WTC11 (cell line): ENCODE results near the gene RAP1GAP. TPM values are rescaled to one million over a fixed set of nuclear protein-coding genes. Genes with fewer than 3 reads are reported as not detected.

ENCODE experiments used
- ATAC-seq: fragments of 200-7000 bp; cut with Tn5 transposase; 2 replicates; pipeline ENCODE4 v1.10.0; 2021; ENCODE audit warnings: mild to moderate bottlenecking, moderate library complexity
- CTCF ChIA-PET: fragments of 300-600 bp; sonication (Branson Sonifier 250); formaldehyde crosslinking; loops from one replicate; lab custom pipeline; 2021; ENCODE audit warnings: antibody characterized with exemption; lab: Charles Lee
- POLR2A ChIA-PET: fragments of 350-600 bp; sonication (Branson Sonifier 250); formaldehyde crosslinking; loops from one replicate; lab custom pipeline; 2021; ENCODE audit warnings: antibody characterized with exemption; lab: Charles Lee
- DNase-seq: peaks from one replicate; pipeline ENCODE4 v3.0.0; 2021; ENCODE audit warnings: low spot score
- H3K27ac Mint-ChIP-seq: 2 replicates; pipeline ENCODE4 v1.8.0; 2021; ENCODE audit warnings: mixed read lengths
- H3K27me3 Mint-ChIP-seq: 2 replicates; pipeline ENCODE4 v1.8.0; 2021; ENCODE audit warnings: low read depth, mild to moderate bottlenecking, moderate library complexity, mixed read lengths
- H3K36me3 Mint-ChIP-seq: 2 replicates; pipeline ENCODE4 v1.8.0; 2021; ENCODE audit warnings: mixed read lengths
- H3K4me1 Mint-ChIP-seq: 2 replicates; pipeline ENCODE4 v1.8.0; 2022; ENCODE audit warnings: mixed read lengths
- H3K4me3 Mint-ChIP-seq: 2 replicates; pipeline ENCODE4 v1.8.0; 2021; ENCODE audit warnings: mild to moderate bottlenecking, moderate library complexity, mixed read lengths
- H3K9me3 Mint-ChIP-seq: 2 replicates; pipeline ENCODE4 v1.8.0; 2021; ENCODE audit warnings: mixed read lengths
- ATF1 ChIP-seq: sonication (generic); formaldehyde crosslinking; IDR thresholded peaks from 2 replicates; pipeline ENCODE4 v1.8.1; 2023; ENCODE audit warnings: mild to moderate bottlenecking, moderate library complexity, missing genetic modification reagents
- CREM ChIP-seq: sonication (generic); formaldehyde crosslinking; IDR thresholded peaks from 2 replicates; pipeline ENCODE4 v1.8.1; 2022; ENCODE audit warnings: mild to moderate bottlenecking, missing genetic modification reagents, moderate library complexity
- EMX1 ChIP-seq: fragments of 250-450 bp; sonication (Bioruptor Pico); IDR thresholded peaks from 2 replicates; pipeline ENCODE4 v1.8.0; 2021; ENCODE audit warnings: mild to moderate bottlenecking
- FOXP1 ChIP-seq: sonication (generic); formaldehyde crosslinking; IDR thresholded peaks from 2 replicates; pipeline ENCODE4 v1.8.0; 2022; ENCODE audit warnings: missing genetic modification reagents, mild to moderate bottlenecking, moderate library complexity, borderline replicate concordance
- NFE2L1 ChIP-seq: sonication (generic); formaldehyde crosslinking; IDR thresholded peaks from 2 replicates; pipeline ENCODE4 v1.8.1; 2023; ENCODE audit warnings: missing genetic modification reagents
- NFYB ChIP-seq: sonication (generic); formaldehyde crosslinking; conservative IDR thresholded peaks from 2 replicates; pipeline ENCODE4 v1.8.0; 2022; ENCODE audit warnings: low read depth, missing genetic modification reagents
- NR1H2 ChIP-seq: sonication (generic); formaldehyde crosslinking; IDR thresholded peaks from 2 replicates; pipeline ENCODE4 v1.9.0; 2021; ENCODE audit warnings: mild to moderate bottlenecking, moderate library complexity, missing genetic modification reagents
- NR2C2 ChIP-seq: sonication (generic); formaldehyde crosslinking; IDR thresholded peaks from 2 replicates; pipeline ENCODE4 v1.8.0; 2022; ENCODE audit warnings: mild to moderate bottlenecking, missing genetic modification reagents
- NR3C1 ChIP-seq: sonication (generic); formaldehyde crosslinking; conservative IDR thresholded peaks from 2 replicates; pipeline ENCODE4 v1.8.1; 2023; ENCODE audit warnings: low read depth, mild to moderate bottlenecking, missing genetic modification reagents
- OVOL2 ChIP-seq: fragments of 250-450 bp; sonication (Bioruptor Pico); IDR thresholded peaks from 2 replicates; pipeline ENCODE4 v1.9.0; 2021; ENCODE audit warnings: mild to moderate bottlenecking, borderline replicate concordance
- RELA ChIP-seq: sonication (generic); formaldehyde crosslinking; IDR thresholded peaks from 2 replicates; pipeline ENCODE4 v1.8.1; 2022; ENCODE audit warnings: missing genetic modification reagents, mild to moderate bottlenecking, borderline replicate concordance
- TCF7 ChIP-seq: sonication (generic); formaldehyde crosslinking; IDR thresholded peaks from 2 replicates; pipeline ENCODE4 v1.8.0; 2022; ENCODE audit warnings: mild to moderate bottlenecking, low read depth, missing genetic modification reagents, moderate library complexity
- ZNF232 ChIP-seq: sonication (generic); formaldehyde crosslinking; IDR thresholded peaks from 2 replicates; pipeline ENCODE4 v1.8.0; 2022; ENCODE audit warnings: mild to moderate bottlenecking, missing genetic modification reagents
- ZNF263 ChIP-seq: sonication (generic); formaldehyde crosslinking; IDR thresholded peaks from 2 replicates; pipeline ENCODE4 v1.8.1; 2022; ENCODE audit warnings: low read depth, mild to moderate bottlenecking, moderate library complexity, missing genetic modification reagents
- total RNA-seq: library from RNA; stranded (reverse); gene quantifications from 3 replicates; pipeline ENCODE4 v1.2.3, GENCODE V29; 2021
- TF ChIP-seq, protein P1 (sequence below): sonication (generic); formaldehyde crosslinking; IDR thresholded peaks from 2 replicates; pipeline ENCODE4 v1.8.0; 2022; ENCODE audit warnings: missing genetic modification reagents
- TF ChIP-seq, protein P2 (sequence below): fragments of 250-450 bp; sonication (Bioruptor Pico); IDR thresholded peaks from 2 replicates; pipeline ENCODE4 v1.8.0; 2021; ENCODE audit warnings: mild to moderate bottlenecking
- TF ChIP-seq, protein P3 (sequence below): sonication (generic); formaldehyde crosslinking; IDR thresholded peaks from 2 replicates; pipeline ENCODE4 v1.8.0; 2023; ENCODE audit warnings: mild to moderate bottlenecking, missing genetic modification reagents
- TF ChIP-seq, protein P4 (sequence below): fragments of 250-450 bp; sonication (Bioruptor Pico); IDR thresholded peaks from 2 replicates; pipeline ENCODE4 v1.9.0; 2021; ENCODE audit warnings: moderate library complexity, mild to moderate bottlenecking, inconsistent platforms, borderline replicate concordance
- TF ChIP-seq, protein P5 (sequence below): sonication (generic); formaldehyde crosslinking; IDR thresholded peaks from 2 replicates; pipeline ENCODE4 v1.8.1; 2023; ENCODE audit warnings: mild to moderate bottlenecking, missing genetic modification reagents, moderate library complexity

RAP1GAP gene
- total RNA-seq, 1 experiment from 2014 or later: 7.6 TPM

DNA sequence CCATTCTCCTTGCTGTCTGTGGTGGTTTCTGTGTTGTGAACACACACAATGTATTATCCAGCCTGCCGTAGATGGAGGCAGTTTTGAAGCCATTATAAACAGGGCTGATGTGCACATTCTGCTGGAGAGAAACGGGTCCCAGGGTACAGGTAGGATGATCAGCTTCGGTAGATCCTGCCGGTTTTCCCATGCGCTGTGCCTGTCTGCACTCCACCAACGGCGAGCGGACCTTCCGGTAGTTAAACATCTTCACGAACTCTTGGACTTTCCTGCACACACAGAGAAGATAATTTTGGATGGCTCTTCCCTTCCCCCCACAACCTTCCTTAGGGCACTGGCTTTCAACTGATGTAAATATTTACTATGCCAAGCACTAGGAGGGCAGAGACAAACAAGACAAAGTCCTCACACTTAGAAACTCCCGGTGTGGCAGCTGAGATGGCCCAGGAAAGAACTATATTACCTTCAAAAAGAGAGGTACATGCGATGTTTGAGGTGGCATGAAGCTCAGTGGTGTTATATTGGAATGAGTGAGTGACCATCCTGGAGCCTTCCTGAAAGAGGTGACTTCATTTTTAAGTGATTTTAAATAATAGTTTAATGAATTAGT, 118.2 kb downstream of the RAP1GAP start:
- Mint-ChIP-seq H3K9me3 (no peaks in the 10 kb centered on the region), H3K4me3 (no peak overlapping the region), H3K36me3 (peaks cover 7% of the 10 kb centered on the region), H3K4me1 (peaks cover 37% of the 10 kb centered on the region), H3K27me3 (no peaks in the 10 kb centered on the region), H3K27ac (peak overlapping the region; percentile 52)
- no peak for DNase-seq
- TF ChIP-seq TCF7: no peak
- TF ChIP-seq NR3C1: no peak
- TF ChIP-seq, protein P1, sequence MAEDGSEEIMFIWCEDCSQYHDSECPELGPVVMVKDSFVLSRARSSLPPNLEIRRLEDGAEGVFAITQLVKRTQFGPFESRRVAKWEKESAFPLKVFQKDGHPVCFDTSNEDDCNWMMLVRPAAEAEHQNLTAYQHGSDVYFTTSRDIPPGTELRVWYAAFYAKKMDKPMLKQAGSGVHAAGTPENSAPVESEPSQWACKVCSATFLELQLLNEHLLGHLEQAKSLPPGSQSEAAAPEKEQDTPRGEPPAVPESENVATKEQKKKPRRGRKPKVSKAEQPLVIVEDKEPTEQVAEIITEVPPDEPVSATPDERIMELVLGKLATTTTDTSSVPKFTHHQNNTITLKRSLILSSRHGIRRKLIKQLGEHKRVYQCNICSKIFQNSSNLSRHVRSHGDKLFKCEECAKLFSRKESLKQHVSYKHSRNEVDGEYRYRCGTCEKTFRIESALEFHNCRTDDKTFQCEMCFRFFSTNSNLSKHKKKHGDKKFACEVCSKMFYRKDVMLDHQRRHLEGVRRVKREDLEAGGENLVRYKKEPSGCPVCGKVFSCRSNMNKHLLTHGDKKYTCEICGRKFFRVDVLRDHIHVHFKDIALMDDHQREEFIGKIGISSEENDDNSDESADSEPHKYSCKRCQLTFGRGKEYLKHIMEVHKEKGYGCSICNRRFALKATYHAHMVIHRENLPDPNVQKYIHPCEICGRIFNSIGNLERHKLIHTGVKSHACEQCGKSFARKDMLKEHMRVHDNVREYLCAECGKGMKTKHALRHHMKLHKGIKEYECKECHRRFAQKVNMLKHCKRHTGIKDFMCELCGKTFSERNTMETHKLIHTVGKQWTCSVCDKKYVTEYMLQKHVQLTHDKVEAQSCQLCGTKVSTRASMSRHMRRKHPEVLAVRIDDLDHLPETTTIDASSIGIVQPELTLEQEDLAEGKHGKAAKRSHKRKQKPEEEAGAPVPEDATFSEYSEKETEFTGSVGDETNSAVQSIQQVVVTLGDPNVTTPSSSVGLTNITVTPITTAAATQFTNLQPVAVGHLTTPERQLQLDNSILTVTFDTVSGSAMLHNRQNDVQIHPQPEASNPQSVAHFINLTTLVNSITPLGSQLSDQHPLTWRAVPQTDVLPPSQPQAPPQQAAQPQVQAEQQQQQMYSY (CRISPR knock-in tag): no peak
- no peak for TF ChIP-seq NFYB (CRISPR knock-in tag)
- TF ChIP-seq ZNF232 (CRISPR knock-in tag): no peak
- TF ChIP-seq OVOL2 (CRISPR knock-in tag): no peak
- TF ChIP-seq, protein P2, sequence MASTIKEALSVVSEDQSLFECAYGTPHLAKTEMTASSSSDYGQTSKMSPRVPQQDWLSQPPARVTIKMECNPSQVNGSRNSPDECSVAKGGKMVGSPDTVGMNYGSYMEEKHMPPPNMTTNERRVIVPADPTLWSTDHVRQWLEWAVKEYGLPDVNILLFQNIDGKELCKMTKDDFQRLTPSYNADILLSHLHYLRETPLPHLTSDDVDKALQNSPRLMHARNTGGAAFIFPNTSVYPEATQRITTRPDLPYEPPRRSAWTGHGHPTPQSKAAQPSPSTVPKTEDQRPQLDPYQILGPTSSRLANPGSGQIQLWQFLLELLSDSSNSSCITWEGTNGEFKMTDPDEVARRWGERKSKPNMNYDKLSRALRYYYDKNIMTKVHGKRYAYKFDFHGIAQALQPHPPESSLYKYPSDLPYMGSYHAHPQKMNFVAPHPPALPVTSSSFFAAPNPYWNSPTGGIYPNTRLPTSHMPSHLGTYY (CRISPR knock-in tag): no peak
- TF ChIP-seq NR1H2 (CRISPR knock-in tag): no peak
- TF ChIP-seq, protein P3, sequence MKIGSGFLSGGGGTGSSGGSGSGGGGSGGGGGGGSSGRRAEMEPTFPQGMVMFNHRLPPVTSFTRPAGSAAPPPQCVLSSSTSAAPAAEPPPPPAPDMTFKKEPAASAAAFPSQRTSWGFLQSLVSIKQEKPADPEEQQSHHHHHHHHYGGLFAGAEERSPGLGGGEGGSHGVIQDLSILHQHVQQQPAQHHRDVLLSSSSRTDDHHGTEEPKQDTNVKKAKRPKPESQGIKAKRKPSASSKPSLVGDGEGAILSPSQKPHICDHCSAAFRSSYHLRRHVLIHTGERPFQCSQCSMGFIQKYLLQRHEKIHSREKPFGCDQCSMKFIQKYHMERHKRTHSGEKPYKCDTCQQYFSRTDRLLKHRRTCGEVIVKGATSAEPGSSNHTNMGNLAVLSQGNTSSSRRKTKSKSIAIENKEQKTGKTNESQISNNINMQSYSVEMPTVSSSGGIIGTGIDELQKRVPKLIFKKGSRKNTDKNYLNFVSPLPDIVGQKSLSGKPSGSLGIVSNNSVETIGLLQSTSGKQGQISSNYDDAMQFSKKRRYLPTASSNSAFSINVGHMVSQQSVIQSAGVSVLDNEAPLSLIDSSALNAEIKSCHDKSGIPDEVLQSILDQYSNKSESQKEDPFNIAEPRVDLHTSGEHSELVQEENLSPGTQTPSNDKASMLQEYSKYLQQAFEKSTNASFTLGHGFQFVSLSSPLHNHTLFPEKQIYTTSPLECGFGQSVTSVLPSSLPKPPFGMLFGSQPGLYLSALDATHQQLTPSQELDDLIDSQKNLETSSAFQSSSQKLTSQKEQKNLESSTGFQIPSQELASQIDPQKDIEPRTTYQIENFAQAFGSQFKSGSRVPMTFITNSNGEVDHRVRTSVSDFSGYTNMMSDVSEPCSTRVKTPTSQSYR (CRISPR knock-in tag): no peak
- TF ChIP-seq ATF1: no peak
- no peak for TF ChIP-seq ZNF263 (CRISPR knock-in tag)
- no peak for TF ChIP-seq NR2C2 (CRISPR knock-in tag)
- TF ChIP-seq EMX1 (CRISPR knock-in tag): no peak
- no peak for TF ChIP-seq FOXP1
- TF ChIP-seq RELA (CRISPR knock-in tag): no peak
- ChIA-PET POLR2A (interaction anchor here (1.3 kb wide), 1 partner anchor 9 kb away, joined by 3 read pairs; no protein-coding TSS in a partner anchor), CTCF (interaction anchor here (1.1 to 1.6 kb wide), 3 partner anchors 11 to 281 kb away, joined by 3 to 4 read pairs (median 4); no protein-coding TSS in a partner anchor)
- ATAC-seq: no peak

DNA sequence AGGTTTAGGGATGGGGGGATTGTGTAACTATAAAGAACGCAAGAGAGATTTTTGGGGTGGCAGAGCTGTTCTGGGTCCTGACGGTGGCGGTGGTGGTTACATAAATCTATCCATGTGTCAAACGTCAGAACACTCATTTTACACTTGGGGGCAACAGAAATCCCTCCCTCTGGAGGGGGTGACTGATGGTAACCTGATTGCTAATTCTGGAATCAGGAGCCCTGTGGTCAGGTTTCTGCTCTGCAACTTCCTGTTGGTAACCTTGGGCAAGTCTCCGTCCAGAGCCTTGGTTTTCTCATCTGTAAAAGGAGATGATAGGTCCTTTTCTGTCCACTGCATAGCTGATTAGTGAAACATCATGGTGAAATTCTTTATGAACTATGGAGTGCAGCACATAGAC, 119.1 kb downstream of the RAP1GAP start:
- ATAC-seq: no peak
- peaks cover 4% of the 10 kb centered on the region for H3K36me3 Mint-ChIP-seq
- no peaks in the 10 kb centered on the region for H3K27me3 Mint-ChIP-seq
- CTCF ChIA-PET: interaction anchor here (1.1 kb wide), 1 partner anchor 45 kb away, joined by 4 read pairs; no protein-coding TSS in a partner anchor
- H3K27ac Mint-ChIP-seq: no peak overlapping the region
- peaks cover 36% of the 10 kb centered on the region for H3K4me1 Mint-ChIP-seq
- no peaks in the 10 kb centered on the region for H3K9me3 Mint-ChIP-seq
- no peak for DNase-seq
- H3K4me3 Mint-ChIP-seq: no peak overlapping the region
- POLR2A ChIA-PET: interaction anchor here (1.3 kb wide), 1 partner anchor 9 kb away, joined by 3 read pairs; no protein-coding TSS in a partner anchor
- TF ChIP-seq, protein P4, sequence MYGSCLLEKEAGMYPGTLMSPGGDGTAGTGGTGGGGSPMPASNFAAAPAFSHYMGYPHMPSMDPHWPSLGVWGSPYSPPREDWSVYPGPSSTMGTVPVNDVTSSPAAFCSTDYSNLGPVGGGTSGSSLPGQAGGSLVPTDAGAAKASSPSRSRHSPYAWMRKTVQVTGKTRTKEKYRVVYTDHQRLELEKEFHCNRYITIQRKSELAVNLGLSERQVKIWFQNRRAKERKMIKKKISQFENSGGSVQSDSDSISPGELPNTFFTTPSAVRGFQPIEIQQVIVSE (CRISPR knock-in tag): no peak
- TF ChIP-seq, protein P5, sequence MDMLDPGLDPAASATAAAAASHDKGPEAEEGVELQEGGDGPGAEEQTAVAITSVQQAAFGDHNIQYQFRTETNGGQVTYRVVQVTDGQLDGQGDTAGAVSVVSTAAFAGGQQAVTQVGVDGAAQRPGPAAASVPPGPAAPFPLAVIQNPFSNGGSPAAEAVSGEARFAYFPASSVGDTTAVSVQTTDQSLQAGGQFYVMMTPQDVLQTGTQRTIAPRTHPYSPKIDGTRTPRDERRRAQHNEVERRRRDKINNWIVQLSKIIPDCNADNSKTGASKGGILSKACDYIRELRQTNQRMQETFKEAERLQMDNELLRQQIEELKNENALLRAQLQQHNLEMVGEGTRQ (CRISPR knock-in tag): no peak
- no peak for TF ChIP-seq CREM (CRISPR knock-in tag)
- TF ChIP-seq, protein P1 (CRISPR knock-in tag): no peak
- no peak for TF ChIP-seq NFE2L1
